GM18511 (cell line): Measurements from ENCODE around the gene SLC35D1.
A peak's percentile ranks its signal among the peaks of the same experiment; 100 is the strongest.
"Not testable (repeated sequence)": the region's sequence is repeated elsewhere in the genome, so short reads cannot be mapped to it uniquely, and the experiment has no call there.

Experiments
- ATAC-seq: cut with Tn5 transposase; IDR thresholded peaks from one replicate; pipeline ENCODE4 v1.9.1; 2021; ENCODE audit warnings: mild to moderate bottlenecking, moderate library complexity; ENCODE audit not compliant: unreplicated experiment

The SLC35D1 gene

DNA sequence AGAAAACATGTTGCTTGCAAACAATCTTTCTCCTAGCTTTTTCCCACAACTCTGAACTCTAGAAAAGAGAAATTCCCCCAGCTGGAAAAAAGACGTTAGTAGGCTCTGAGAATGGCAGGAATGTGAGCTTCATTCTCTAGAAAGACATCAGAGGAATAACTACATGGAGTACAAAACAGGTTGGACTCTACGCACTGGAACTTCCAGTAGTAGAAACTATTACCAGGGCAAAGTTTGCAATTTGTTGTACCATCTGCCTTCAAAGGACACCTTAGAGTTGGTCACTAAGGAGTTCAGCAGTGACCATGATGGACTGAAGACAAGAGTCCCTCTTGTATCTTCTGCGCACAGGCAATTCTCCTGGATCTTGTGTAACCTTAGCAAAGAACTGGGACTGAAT lies 60.9 kb downstream of the SLC35D1 start:
- no peak for ATAC-seq

DNA sequence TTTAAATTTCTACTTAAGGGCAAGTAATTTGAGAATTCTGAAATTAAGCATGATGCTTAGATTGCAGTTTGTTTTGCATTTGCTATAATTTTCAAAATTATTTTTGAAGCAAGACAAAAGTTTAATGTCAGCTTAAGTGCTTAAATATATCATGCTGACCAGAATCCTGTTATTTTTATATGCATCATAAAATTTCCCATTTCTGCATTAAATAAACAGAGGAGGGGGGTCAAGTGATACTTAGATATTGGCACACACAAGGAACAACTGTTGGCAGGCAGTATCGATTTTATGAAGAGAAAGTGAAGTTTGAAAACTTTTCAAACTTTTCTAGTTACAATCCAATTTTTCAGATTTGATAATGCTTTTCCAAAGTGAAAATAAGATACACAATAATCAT lies 68.1 kb downstream of the SLC35D1 start:
- no peak for ATAC-seq

GRCh38 chr1:66984491-66984890 lies 69.5 kb downstream of the SLC35D1 start:
- ATAC-seq, result peak; percentile 85

DNA sequence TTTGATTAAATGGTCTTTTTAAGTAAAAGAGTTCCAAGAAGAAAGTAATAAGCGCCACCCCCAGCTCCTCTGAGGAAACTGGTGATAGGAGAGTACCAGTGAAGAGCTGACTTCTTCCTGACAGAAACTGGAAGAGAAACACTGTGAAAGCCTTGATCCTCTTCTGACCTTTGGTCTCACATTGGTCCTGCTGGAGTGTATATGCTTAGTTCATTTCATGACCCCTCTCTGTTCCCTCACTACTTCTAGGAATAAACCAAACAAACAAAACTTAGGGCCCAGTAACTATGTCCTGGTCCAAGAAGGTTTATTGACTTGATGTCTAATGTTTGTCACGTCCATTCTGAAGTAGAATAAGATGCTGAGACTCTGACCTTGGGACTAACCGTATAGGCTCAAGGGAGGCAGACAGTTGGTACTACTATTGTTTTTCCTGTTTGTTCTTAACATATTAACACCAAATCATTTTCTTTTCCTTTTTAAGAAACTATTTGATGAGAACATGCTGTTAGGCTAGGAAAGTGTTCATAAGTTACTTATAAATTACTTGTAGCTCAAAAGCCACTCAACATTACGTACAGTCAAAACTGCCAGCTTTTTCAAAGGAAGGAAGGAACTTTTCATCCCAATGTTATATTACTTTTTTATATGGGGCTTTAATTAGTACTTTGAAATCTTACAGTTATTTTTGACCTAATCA lies 71.2 kb downstream of the SLC35D1 start:
- peak; percentile 72 for ATAC-seq

GRCh38 chr1:66981679-66982078 lies 72.3 kb downstream of the SLC35D1 start:
- no peak for ATAC-seq

- ATAC-seq, result no peak
These were observed 73.1 kb downstream of the SLC35D1 start for GRCh38 chr1:66980745-66981367.

GRCh38 chr1:66979621-66980020 lies 74.3 kb downstream of the SLC35D1 start:
- ATAC-seq, result not testable (repeated sequence)

- no peak for ATAC-seq
These were observed 75.7 kb downstream of the SLC35D1 start for GRCh38 chr1:66978201-66978600.

GRCh38 chr1:66968574-66968973 lies 85.4 kb downstream of the SLC35D1 start:
- ATAC-seq, result no peak

- ATAC-seq, result not testable (repeated sequence)
These were observed 87.6 kb downstream of the SLC35D1 start for GRCh38 chr1:66966188-66966873.

- no peak for ATAC-seq
These were observed 96.0 kb downstream of the SLC35D1 start for GRCh38 chr1:66957938-66958337.

DNA sequence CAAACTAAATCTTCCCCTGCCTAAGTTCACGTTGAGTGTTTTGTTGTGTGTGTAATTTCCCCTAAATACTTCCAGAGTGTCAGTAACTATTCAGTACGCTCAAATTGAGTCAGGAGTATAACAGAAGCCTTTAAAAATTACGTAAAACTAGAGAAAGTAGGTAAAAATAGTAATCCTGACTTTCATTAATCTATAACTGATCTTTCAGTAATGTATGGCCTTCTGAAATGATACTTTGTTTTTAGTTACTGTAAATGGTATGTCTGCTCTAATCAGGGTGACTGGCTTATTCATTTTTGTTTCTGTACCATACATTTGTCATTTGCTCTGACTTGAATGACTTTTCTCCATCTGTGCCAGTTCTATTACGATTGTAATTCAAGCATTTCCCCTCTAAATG lies 99.7 kb downstream of the SLC35D1 start:
- peak; percentile 83 for ATAC-seq

DNA sequence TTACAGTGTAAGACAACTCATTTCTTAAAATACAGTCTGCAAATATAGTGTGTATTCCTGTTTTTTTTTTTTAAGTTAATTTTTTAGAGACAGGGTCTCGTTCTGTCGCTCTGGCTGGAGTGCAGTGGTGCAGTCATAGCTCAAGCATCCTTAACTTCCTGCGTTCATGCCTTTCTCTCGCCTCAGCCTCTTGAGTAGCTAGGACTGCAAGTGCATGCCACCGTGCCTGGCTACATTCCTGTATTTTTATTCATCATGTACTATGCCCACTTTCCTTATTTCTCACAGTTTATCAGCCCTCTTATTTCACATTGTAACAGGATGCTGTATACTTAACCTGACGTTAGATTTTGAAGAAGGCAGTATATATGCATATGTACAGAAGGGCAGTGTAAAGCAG lies 102.4 kb downstream of the SLC35D1 start:
- ATAC-seq, result no peak
